Hematopoietic multipotent progenitor cell treated with erythropoietin and hydrocortisone succinate and interleukin-3 and kit ligand, for 4 days (in vitro differentiated cells): ENCODE results near the gene GPRC5C.
A peak's percentile ranks its signal among the peaks of the same experiment; 100 is the strongest.

Source experiments
- DNase-seq: peaks from one replicate; pipeline ENCODE4 v3.0.0-alpha.2; 2015

The GPRC5C gene

DNA sequence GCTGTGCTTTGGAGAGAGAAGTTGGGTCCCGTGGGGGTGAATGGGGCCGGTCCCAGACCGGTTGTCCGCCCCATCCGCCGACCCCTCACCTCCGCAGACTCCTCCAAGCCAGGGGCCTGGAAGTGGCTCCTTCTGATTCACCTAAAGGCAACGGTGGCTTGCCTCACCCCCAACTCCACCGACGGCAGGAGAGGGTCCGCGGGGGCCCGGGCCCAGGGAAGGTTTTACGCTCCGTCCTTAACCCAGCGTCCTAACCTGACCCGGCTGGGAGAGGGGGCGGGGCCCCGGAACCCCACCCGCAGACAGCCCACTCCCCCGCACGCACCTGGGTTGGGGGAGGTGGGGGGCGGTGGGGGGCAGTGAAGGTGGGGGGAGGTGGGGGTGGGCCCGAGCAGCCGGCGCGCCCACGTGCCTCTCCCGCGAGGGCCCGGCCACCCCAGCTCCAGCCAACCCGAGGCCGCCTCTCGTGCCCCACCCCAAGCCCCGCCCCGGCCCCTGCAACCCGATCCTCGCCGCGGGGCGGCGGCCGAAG is 21.8 kb downstream of the GPRC5C start:
- DNase-seq, result peak; percentile 94

DNA sequence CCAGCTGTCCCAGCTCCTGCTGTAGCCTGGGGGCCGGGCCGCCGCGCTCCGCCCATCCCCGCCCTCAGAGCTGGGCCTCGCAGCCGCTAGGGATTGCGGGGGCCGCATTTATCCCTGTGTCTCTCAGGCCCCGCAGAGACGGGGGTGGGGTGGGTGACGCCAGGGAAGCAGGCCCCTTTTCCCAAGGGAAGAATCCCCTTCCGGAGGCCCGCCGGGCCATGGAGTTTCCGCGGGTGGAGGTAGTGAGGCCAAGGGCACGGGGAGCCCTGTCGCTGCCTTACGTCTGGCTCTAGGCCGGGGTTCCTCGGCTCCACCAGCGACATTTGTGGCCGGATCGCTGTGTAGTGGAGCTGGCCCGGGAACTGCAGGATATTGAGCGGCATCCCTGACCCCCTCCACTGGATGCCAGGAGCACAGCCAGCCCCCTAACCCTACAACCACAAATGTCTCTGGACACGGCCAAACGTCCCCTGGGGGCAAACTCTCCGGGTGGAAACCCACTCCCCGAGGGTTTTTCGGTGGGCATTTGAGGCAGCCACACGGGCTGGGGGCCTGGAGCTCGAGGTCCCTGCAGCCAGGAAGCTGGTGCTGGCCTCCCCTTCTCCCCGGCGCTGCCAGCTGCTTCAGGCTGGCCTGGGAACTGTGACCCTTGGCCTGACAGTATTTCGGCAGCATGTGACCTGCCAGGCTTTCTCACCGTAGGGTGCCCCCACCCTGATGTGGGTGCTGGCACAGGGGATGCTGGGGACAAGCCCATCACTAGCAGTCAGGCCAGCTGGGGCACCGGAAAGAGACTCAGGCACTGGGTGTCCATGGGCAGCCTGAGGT is 22.5 kb downstream of the GPRC5C start:
- no peak for DNase-seq

DNA sequence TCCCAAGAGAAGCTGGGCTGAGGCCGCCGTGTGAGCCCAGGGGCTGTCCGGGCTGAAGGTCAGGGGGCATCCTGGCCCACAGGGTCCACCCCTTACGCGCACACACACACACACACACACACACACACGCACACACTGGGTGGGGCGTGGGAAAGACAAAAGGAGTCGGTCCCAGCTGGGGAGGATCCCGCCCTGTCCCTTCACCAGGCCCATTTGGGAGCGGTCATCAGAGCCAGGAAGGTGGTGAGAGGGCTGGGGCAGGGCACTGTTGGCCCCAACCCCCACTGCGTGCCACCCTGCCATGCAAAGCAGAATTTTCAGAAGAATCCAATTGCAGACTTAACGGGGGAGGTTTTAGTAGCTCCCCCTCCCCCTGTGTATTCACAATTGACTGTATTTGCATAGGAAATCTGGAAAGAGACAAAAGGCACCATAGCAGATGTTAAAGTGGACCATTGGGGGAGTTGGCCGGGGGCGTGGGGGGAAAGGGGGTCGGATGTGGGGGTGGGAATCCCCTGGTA is 23.2 kb downstream of the GPRC5C start:
- DNase-seq, result no peak

DNA sequence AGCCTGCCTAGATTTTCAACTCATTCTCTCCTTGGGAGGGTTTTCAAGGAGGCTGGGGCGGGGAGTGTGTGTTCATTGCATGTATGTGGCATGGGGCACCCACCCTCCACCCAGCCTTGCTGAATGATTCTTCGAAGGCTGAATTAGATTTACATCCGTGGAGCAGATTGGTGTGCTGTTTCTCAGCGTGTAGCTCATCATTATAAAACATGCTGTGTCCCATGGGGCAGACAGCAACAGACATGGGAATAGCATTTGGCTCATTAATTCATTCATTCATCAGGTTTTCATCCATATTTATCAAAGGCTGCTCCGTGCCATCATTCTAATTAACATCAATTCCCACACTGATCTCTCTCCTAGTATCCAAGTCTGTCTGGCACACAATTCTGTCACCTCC is 23.9 kb downstream of the GPRC5C start:
- DNase-seq, result no peak

DNA sequence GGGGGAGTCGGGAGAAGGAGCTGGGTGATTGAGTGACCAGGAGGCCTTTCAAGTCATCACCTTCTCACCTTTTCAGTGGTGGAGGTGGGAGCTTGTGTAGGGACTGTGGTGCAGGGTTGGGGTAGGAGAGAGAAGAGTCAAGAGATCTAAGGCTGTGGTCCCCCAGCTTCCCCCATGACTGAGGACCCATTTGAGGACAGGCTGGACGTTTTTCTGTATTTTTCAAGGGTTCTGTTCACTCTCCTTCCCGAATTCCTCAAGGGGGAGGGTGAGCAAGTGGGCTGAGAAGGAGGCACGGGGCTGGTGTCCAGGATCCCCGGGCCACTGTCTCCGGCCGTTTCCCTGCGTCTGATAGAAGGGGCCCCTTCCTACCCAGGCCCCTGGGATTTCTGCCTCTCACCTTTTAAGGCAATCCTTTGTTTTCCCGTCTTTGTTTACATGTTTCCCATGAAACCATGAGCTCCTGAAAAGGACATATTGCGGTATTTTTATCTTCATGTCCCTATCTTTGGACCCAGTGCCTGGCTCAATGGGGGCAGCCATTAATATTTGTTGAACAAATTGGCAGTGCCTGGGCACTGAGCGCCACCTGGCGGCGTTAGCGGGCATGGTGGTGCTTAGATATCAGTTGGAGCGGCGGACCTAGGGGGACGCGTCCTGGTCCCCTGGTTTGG is 25.4 kb downstream of the GPRC5C start:
- peak; percentile 89 for DNase-seq

DNA sequence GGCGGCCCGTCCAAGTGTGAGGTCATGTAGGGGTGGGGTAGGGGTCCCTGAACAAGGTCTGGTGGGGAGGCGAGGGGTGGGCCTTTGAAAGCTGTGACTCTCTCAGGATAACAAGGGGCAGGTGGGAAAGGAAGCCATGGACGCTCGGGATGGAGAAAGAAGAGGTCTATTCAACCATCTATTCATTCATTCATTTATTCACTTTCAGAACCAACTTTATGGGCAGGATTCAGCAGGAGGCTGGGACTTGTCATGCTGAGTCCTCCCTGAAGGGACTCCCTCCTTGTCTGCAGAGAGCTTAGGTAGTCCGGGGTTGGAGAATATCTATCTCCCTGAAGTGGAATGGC is 25.9 kb downstream of the GPRC5C start:
- DNase-seq, result no peak

DNA sequence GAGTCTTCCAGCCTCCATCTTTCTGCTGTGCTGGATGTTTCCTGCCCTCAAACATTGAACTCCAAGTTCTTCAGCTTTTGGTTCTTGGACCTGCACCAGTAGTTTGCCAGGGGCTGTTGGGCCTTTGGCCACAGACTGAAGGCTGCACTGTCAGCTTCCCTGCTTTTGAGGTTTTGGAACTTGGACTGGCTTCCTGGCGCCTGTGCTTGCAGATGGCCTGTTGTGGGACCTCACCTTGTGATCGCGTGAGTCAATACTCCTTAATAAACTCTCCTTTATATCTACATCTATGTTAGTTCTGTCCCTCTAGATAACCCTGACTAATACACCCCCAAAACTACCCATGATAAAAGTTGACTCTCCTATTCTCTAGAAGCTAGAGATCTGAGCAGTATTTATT is 26.9 kb downstream of the GPRC5C start:
- DNase-seq, result no peak

DNA sequence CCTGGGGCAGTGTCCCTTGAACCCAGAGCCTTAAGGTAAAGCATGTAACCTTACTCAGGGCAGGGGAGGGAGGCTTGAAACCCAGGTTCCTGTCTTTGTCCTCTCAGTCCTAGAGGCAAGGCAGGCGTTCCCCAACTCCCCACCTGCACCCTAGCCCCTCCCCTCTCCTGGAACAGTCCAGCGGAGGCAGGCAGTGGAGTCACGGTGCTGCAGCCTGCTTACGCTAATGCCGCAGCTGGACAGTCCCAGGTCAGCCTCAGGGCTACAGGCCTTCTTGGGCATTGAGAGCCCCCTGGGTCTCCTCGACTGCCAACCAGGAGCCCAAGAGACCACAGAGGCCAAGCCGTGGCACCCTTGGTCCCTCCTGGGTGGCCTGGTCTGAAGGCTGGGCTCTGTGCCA is 27.7 kb downstream of the GPRC5C start:
- no peak for DNase-seq

DNA sequence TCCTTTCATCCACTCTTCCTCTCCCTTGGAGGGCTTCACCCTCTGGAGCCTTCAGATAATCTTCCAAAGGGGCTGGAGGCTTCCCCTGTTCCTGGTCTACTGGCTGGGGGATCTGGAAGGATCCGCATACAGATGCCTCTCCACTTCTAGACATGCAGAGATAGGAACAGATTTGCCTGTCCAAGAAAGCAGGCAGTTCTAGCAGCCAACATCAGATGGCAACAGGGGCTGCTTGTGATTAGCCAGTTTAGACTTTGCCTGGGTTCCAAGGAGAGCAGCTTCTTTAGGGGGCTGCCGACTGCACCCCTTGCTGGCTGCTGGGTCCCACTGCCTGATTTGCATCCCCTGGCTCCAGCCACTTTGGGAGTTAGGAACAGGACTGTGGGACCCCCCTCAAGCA is 28.4 kb downstream of the GPRC5C start:
- DNase-seq, result no peak

DNA sequence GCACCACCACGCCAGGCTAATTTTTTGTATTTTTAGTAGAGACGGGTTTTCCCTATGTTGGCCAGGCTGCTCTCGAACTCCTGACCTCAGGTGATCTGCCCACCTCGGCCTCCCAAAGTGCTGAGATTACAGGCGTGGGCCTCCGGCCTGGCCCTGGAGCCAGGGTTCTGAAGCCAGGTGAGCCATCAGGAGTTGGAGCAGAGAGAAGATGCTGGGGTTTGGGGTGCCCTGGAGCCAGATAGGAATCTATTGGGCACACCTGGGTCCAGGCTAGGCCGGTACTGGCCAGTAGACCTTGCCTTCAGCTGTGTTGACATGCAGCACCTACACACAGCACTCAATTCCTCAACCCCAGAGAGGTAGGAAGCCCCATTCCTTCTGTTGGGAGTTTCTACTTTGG is 29.1 kb downstream of the GPRC5C start:
- no peak for DNase-seq

DNA sequence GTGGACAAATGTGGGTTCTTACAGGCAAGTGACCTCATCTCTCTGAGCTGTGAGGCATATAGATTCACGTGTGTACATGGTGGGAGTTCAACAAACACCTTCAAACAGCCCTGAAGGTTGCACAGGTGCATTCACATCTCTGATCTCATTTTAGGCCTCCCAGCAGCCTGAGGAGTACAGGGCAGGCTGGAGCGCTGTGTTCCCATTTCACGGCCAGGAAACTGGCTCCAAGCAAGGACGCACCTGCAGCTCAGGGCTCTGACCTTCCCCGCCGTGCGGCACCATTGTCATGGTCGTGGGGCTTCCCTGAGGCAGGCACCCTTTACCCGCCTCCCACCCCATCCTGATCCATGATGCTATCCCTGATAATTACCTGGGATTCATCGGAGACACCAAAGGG is 29.7 kb downstream of the GPRC5C start:
- DNase-seq, result no peak

DNA sequence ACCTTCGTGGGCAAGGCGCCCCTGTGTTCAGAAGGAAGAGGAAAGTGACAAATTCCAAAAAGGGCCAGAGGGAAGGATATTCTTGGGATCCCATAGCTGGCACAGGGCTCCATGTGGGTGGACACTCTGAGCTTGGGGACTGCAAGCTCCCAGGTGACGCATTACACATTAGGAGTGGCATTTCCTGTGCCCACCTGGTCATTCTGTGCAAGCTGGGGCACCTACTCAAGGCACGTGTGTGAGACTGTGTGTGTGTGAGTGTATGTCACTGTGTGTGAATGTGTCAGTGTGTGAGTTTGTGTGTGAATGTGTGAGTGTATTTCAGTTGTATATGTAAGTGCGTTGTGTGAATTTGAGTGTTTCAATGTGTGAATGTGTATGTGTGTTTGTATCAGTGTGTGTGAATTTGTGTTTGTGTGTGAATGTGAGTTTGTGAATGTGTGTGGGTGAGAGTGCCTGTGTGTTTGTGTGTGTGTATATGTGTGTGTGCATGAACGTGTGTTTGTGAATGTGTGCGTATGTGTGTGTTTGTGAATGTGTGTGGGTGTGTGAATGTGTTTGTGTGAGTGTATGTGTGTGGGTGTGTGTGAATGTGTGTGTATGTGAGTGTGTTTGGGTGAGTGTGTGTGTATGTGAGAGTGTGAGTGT is 33.0 kb downstream of the GPRC5C start:
- no peak for DNase-seq

DNA sequence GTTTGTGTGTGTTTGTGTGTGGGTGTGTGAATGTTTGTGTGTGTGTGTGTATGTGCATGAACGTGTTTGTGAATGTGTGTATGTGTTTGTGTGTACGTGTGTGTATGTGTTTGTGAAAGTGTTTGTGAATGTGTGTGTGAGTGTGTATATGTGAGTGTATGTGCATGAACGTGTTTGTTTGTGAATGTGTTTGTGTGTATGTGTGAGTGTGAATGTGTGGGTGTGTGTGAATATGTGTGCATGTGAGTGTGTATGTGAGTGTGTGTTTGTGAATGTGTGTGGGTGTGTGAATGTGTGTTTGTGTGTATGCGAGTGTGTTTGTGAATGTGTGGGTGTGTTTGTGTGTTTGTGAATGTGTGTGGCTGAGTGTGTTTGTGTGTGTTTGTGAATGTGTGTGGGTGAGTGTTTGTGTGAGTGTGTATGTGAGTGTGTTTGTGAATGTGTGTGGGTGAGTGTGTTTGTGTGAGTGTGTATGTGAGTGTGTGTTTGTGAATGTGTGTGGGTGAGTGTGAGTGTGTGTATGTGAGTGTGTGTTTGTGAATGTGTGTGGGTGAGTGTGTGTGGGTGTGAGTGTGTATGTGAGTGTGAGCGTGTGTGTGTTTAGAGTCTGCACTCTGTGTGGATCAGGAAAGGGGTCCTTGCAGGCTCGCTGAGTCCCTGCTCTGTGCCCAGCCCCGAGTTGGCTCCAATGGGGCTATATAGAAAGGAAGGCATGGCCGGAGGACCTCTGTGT is 33.7 kb downstream of the GPRC5C start:
- DNase-seq, result no peak

DNA sequence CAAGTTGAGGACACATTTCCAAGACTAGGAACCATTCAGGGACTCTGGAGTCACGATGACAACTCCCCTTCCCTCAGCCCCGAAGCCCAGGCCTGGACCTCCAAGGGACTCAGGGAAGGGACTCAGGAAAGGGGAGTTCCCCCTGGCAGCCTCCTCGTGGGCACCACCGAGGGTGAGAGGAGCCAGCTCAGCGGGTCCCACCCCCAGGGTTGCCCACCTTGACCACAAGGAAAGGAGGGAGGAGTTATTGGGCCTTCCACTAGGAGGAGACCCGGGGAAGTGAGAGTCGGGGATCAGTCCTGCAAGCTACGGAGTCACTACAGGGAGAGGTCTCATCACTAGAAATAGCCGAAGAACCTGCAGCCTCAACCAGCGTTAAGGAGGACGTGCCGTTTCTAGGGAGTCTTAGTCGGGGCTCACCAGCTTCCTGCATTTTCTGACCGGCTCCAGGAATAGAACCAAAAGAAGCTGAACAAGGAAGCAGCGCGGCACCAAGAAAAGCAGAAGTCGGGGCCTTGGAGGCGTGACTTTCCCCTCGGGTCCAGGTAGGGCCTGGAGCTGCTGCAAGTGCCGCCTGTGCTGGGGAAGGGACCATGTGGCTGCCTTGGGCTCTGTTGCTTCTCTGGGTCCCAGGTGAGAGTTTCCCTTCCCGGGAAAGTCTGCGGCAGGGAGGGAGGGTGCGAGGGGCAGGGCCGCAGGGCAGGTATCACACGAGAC is 34.4 kb downstream of the GPRC5C start, which contains the start of gene CD300A:
TSS of gene CD300A (plus strand) at position 524 of the 717 bp plus-strand sequence. CDS start at position 594, 70 bp downstream.
- peak; percentile 82 for DNase-seq

DNA sequence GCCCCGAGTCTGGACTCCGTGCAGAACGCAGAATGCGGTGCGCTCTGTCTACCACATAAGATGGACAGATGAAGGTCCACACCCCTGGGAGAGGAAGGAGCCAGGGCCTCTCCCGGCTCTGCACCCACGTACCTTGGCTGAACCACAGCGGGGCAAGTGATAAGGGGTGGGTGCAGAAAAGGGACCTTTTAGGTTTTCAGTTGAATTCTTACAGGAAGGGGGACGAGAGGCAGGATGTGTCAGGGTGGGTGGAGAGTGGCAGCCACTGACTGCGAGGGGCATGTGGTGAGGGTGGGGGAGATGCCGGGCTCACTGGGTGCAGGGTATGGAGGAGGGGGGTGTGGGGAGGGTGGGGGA is 34.9 kb downstream of the GPRC5C start:
- DNase-seq, result no peak

DNA sequence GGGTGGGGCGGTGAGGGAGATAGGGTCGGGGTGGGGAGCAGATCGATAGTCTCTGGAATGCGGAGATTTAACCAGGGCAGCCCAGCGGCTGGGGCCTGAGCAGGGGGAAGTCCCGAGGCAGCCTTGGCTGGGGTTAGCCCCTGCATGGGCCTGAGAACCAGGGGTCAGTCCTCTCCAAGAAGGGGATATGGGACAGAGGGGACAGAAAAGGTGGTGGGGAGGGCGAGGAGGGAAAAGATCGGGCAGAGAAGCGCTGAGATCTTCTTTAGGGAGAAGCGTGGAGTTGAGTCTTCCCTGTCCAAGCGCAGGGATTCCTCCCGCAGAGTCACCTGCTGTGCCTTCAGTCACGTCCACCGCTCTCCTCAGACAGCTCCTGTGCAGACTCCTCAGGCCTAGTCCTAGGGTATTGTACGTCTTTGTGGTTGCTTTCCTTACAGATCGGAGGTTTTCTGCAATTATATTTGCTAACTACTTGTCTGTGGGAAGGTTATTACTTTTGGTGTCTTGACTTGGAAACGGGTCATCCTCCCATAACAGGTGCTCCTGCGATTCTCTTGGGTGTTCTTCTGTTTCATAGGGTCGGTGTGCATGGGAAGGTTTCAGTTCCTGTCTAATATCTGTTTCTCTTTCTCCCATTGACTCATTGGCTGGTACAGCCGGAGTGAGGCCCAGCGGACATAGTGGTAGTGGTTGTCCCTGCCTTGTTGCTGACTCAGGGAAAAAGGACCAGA is 35.5 kb downstream of the GPRC5C start:
- DNase-seq, result no peak

DNA sequence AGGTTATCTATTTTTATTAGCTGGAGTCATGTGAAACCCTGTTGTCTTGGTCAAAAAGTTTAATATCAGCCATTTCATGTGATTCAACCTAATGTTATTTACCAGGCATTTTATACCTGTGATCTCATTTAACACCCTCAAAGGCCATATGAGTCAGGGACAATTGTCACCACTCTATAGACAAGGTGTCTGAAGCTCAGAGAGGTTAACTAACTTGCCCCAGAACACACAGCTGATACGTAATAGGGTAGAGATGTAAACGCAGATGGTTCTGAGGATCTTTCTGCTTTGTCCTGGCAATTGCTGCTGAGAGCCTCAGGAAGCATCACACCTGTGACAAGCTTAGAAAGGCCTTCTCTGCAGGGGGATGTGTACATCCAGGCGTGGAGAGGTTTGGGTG is 39.5 kb downstream of the GPRC5C start:
- no peak for DNase-seq

DNA sequence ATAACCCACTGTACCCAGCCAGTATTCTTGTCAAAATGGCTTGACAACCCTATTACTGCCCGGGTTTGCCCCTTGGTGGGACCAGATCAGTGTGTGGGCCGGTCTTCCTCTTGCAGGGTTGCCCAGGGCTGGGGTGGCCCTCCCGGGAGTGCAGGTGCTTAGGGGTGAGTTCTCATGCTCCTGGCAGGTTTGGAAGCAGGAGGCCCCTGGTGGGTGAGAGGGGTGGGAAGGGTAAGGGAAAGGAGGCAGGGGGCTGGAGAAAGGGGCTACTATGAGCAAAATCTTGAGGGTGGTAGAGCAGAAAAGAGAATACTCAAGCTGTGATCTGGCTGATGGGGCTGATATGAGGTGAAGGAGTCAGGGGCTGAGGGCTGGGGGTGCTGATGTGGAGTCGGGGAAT is 41.0 kb downstream of the GPRC5C start:
- DNase-seq, result no peak

DNA sequence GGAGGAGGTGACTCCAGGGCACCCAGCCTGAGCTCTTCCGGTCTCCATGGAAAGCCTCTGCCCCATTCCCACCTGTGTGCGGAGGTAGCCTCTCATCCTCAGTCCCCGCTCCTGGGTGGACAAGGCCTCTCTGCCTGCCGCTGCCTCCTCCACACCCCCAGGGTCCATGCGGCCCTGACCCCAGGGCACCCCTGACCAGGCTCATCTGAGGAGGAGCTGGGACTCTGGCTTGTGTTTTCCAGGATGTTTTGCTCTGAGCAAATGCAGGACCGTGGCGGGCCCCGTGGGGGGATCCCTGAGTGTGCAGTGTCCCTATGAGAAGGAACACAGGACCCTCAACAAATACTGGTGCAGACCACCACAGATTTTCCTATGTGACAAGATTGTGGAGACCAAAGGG is 41.4 kb downstream of the GPRC5C start:
- DNase-seq, result no peak

DNA sequence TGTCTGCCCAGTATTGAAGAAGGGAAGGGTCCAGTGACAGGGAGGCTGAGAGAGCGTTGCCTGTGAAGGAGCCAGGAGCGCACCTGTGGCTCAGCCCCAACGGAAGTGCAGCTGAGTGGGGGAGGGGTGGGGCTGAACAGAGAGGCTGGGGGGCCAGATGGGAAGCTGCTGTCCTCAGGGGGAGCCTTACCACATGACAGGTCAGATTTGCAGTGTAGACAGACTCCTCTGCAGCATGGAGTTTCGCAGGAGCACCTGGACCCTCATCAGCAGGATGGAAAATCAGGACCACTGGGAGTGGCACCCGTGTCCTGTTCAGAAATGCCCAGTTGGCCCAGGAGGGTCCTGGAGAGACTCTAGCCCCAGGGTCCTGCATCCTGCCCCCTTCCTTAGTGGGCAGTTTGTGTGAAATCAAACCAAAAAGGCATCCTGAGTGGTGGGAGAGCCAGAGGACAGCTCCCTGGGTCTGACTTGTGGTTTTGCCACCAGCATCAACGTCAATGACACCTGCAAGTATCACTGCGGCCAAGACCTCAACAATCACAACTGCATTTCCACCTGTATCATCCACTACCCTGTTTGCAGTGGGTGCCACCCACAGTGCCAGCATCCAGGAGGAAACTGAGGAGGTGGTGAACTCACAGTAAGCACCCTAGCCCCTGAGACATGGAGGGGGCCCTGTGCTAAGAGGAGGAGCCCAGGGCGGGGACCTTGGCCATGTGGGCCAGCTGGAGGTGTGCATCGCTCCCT is 42.3 kb downstream of the GPRC5C start:
- no peak for DNase-seq

DNA sequence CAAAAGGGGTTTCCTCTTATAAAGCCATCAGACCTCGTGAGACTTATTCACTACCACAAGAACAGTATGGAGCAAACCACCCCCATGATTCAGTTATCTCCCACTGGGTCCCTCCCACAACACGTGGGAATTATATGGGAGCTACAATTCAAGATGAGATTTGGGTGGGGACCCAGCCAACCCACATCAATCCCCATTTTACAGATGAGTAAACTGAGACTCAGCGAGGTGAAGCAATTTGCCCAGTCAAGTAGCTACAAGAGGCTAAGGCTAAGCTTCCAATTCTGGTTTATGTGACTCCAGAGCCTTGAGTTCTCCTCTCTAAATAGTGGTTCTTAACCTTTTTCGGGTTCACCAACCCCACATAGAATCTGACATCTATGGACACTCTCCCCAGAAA is 43.3 kb downstream of the GPRC5C start:
- no peak for DNase-seq
